Adipose tissue (tissue), 3 donors: ENCODE measurements around the gene TBC1D3G. TPM values are rescaled to one million over a fixed set of nuclear protein-coding genes. Genes with fewer than 3 reads are reported as not detected.
"Not testable (repeated sequence)": the region's sequence is repeated elsewhere in the genome, so short reads cannot be mapped to it uniquely, and the experiment has no call there.

Source experiments
- H3K27ac ChIP-seq: one replicate; pipeline ENCODE4 v1.5.1; 2013; ENCODE audit warnings: low read depth, low read length
- WGBS, 3 donors: extraction: QIAGEN DNeasy Blood & Tissue Kit; methylation state at CpG; one replicate each; pipeline ENCODE4 v1.1.7; 2013; 5-methylcytosine and 5-hydroxymethylcytosine counted together
- polyA plus RNA-seq, 3 donors: library from polyadenylated mRNA; stranded (reverse); fragments of 200-250 nt; gene quantifications; one replicate each; pipeline ENCODE4 v1.2.3, GENCODE V29; 2013
- donor health status: healthy with polysubstance abuse.
- donor health status: Bipolar disorder and iron deficiency.
- donor health status: healthy.

The TBC1D3G gene
- polyA plus RNA-seq = 1 to 10 TPM in 1 of 3 donors, not detected in 2; 6.2 TPM

GRCh38 chr17:36323584-36323983, at the start of gene TBC1D3G:
Gene TBC1D3G (plus strand): TSS chr17:36323884. CDS start chr17:36325412, 1,528 bp downstream.
- no CpG with 5 or more reads among the region's 9 CpGs for WGBS, 3 donors

DNA sequence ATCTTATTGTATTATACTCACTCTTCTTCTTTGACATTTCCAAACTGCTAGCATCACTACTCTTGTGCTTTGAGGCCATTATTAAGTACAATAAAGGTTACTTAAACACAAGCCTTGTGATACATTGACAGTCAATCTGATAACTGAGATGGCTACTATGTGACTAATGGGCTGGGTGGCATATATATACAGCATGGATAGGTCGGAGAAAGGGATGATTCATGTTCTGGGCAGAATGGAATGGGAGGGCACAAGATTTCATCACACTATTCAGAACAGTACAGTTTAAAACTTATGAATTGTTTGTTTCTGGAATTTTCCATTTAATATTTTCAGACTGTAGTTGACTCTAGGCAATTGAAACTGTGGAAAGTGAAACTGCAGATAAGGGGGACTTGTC, 40.4 kb upstream of the TBC1D3G start:
- WGBS, 3 donors = no CpG with 5 or more reads among the region's 1 CpG
- not testable (repeated sequence) for H3K27ac ChIP-seq

More at GRCh38 chr17:36323584-36323983, at the start of gene TBC1D3G:
- not testable (repeated sequence) for H3K27ac ChIP-seq

GRCh38 chr17:36284219-36284618, 39.5 kb upstream of the TBC1D3G start:
- H3K27ac ChIP-seq = not testable (repeated sequence)
- 90 to 100% (median 100%) methylated on average over 2 to 3 of the region's 5 CpGs for WGBS, 3 donors

DNA sequence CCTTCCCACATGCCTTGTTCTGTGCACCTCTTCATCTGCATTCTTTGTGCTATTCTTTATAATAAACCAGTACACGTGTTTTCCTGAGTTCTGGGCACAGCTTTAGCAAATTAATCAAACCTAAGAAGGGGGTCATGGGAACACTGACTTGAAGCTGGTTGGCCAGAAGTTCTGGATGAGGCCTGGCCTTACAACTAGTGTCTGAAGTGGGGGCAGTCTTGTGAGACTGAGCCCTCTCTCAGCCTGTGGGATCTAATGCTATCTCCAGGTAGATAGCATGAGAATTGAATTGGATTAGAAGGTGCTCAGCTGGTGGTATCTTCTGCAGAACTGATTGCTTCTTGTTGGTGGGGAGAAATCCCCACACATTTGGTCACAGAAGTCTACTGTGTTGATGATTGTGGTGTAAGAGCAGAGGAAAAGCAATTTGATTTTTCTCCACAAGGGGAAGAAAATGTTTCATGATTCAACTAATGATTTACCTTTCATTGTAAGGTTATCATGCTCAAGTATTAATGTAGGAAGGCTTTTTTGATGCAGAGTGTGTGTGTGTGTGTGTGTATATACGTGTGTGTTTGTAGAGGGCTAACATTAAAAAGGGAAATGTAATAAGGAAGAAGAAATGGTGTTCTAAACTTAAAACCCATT, 33.6 kb upstream of the TBC1D3G start:
- 43 to 73% (median 50%) methylated on average over 1 of the region's 2 CpGs for WGBS, 3 donors
- H3K27ac ChIP-seq = not testable (repeated sequence)

- no CpG with 5 or more reads among the region's 1 CpG for WGBS, 3 donors
Measured at GRCh38 chr17:36295161-36295560, 28.5 kb upstream of the TBC1D3G start.

DNA sequence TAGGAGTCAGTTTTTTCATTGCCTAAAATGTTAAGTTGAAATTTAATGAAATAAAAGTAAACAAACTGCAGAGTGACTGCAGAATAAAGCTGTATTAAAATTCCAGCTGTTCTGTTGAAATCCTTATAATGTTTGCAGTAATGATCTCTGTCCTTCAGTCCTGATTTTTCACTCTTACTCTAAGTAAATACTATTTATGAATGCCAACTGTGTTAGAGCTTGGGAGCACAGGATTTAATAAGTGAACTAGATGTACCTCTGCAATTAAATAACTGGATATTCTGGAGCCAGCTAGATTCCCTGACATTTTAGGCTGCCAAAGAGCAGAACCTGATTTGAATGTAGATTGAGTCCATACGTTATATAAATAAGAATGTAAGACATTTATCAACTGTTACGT, 7.9 kb upstream of the TBC1D3G start:
- no CpG with 5 or more reads among the region's 2 CpGs for WGBS, 3 donors
- H3K27ac ChIP-seq = not testable (repeated sequence)

More at GRCh38 chr17:36295161-36295560, 28.5 kb upstream of the TBC1D3G start:
- H3K27ac ChIP-seq = not testable (repeated sequence)

DNA sequence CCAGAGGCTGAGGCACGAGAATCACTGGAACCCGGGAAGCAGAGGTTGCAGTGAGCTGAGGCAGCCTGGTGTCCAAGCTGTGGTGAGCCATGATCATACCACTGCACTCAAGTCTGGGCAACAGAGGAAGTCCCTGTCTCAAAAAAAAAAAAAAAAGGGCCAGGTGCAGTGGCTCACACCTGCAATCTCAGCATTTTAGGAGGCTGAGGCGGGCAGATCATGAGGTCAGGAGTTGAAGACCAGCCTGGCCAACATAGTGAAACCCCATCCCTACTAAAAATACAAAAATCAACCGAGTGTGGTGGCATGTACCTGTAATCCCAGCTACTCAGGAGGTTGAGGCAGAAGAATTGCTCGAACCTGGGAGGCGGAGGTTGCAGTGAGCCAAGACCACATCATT, 38.8 kb downstream of the TBC1D3G start:
- H3K27ac ChIP-seq = not testable (repeated sequence)

DNA sequence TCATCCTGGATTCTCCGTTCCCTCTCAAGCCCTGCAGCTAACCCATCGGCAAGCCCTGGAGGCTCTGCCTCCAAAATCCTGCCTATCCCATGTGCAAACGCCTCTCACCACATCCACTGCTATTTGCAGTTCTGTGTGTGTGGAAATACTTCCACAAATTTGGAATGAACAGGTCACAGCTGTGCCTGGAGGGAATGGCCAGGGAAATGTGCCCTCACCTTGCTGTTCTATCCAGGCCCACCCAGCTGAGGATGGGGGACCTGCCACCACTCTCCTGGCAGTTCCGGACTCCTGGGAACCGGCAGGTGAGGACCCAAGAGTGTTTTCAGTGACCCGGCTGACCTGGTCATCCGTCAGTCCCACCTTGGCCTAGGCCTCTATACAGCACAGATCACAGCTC, 52.3 kb downstream of the TBC1D3G start:
- WGBS, 3 donors = 60% methylated on average over 1 of the region's 7 CpGs; no CpG with 5 or more reads in 2 of the 3 donors
- H3K27ac ChIP-seq = not testable (repeated sequence)

More for the DNA sequence above, 38.8 kb downstream of the TBC1D3G start:
- WGBS, 3 donors = 92 to 94% methylated on average over 2 to 3 of the region's 6 CpGs; no CpG with 5 or more reads in 1 of the 3 donors

Other genes starting within 250 kb of the TBC1D3G start
- 1 to 10 TPM in 2 of 3 donors, under 1 TPM in 1; 0.70 to 9.2 (median 5.4) TPM for gene CCL3, start 233.7 kb upstream of the TBC1D3G start, polyA plus RNA-seq
- gene CCL4, start 220.1 kb upstream of the TBC1D3G start, polyA plus RNA-seq = 1 to 10 TPM in 2 of 3 donors, under 1 TPM in 1; 0.84 to 9.4 (median 4.8) TPM
- 1 to 10 TPM in 1 of 3 donors, under 1 TPM in 1, not detected in 1; 0.82 to 1.5 TPM for gene TBC1D3B, start 147.2 kb upstream of the TBC1D3G start, polyA plus RNA-seq
- under 1 TPM in 1 of 3 donors, not detected in 2; 0.82 TPM for gene CCL3L1, start 127.1 kb upstream of the TBC1D3G start, polyA plus RNA-seq
- gene CCL4L2, start 112.8 kb upstream of the TBC1D3G start, polyA plus RNA-seq = 1 to 10 TPM in 1 of 3 donors, not detected in 2; 2.1 TPM
- gene TBC1D3I, start 59.3 kb upstream of the TBC1D3G start, polyA plus RNA-seq = under 1 TPM in 2 of 3 donors, not detected in 1; 0.12 to 0.66 TPM
- gene TBC1D3H, start 64.6 kb downstream of the TBC1D3G start, polyA plus RNA-seq = not detected
- 10 to 100 TPM; 33.6 to 40.8 (median 38.6) TPM for gene ZNHIT3, start 162.8 kb downstream of the TBC1D3G start, polyA plus RNA-seq
- 10 to 100 TPM; 16.5 to 18.6 (median 18.5) TPM for gene MYO19, start 211.0 kb downstream of the TBC1D3G start, polyA plus RNA-seq
- 1 to 10 TPM; 2.5 to 7.6 (median 3.7) TPM for gene PIGW, start 211.1 kb downstream of the TBC1D3G start, polyA plus RNA-seq
- 10 to 100 TPM; 34.8 to 57.7 (median 41.9) TPM for gene GGNBP2, start 221.0 kb downstream of the TBC1D3G start, polyA plus RNA-seq